Breast epithelium (tissue), 3 donors: ENCODE measurements around the gene SLC10A7.

Experiments used
- CTCF ChIP-seq, 3 donors: fragments of 450-650 bp; IDR thresholded peaks; one replicate each; pipeline ENCODE4 v1.5.1; 2016 to 2017; ENCODE audit warnings: antibody characterized with exemption in 3 of 3, mild to moderate bottlenecking in 3 of 3, moderate library complexity in 3 of 3
- POLR2A ChIP-seq: fragments of 450-650 bp; IDR thresholded peaks from one replicate; pipeline ENCODE4 v1.6.1; 2016; ENCODE audit warnings: antibody characterized with exemption, mild to moderate bottlenecking, moderate library complexity
- POLR2AphosphoS5 ChIP-seq, 3 donors: sonication (generic); formaldehyde crosslinking; IDR thresholded peaks; one replicate each; pipeline ENCODE4 v1.6.1; 2017; ENCODE audit warnings: antibody characterized with exemption in 3 of 3

GRCh38 chr4:146207410-146207809 lies 314.3 kb downstream of the SLC10A7 start:
- TF ChIP-seq CTCF (IDR thresholded peaks at IDR 0.05) (no peak), POLR2AphosphoS5 (IDR thresholded peaks at IDR 0.05) (no peak), POLR2A (no peak)
